Retinal pigment epithelial cell (primary cell): ENCODE measurements around the gene ARHGEF40.

ENCODE experiments used
- DNase-seq: peaks from one replicate; pipeline ENCODE4 v3.0.0-alpha.2; 2010; ENCODE audit warnings: low read depth
- H3K4me3 ChIP-seq: 2 replicates; pipeline ENCODE4 v1.5.1; 2011; ENCODE audit warnings: mild to moderate bottlenecking, low read length, control low read depth, moderate library complexity
- CTCF ChIP-seq: conservative IDR thresholded peaks from 2 replicates; pipeline ENCODE4 v1.5.1; 2011; ENCODE audit warnings: low read depth, low read length, control low read depth, inconsistent platforms

ARHGEF40 gene

GRCh38 chr14:21109377-21110138, 39.5 kb downstream of the ARHGEF40 start:
- H3K4me3 ChIP-seq = no peak overlapping the region
- DNase-seq = no peak
- TF ChIP-seq CTCF = no peak

- DNase-seq = no peak
- no peak for TF ChIP-seq CTCF
- H3K4me3 ChIP-seq = no peak overlapping the region
Measured at GRCh38 chr14:21112255-21112654, 42.2 kb downstream of the ARHGEF40 start.

GRCh38 chr14:21113369-21113768, 43.3 kb downstream of the ARHGEF40 start:
- no peak overlapping the region for H3K4me3 ChIP-seq
- no peak for TF ChIP-seq CTCF
- no peak for DNase-seq

GRCh38 chr14:21118933-21119332, 48.8 kb downstream of the ARHGEF40 start:
- H3K4me3 ChIP-seq = no peak overlapping the region
- no peak for DNase-seq
- no peak for TF ChIP-seq CTCF

- H3K4me3 ChIP-seq = no peak overlapping the region
- TF ChIP-seq CTCF = no peak
- DNase-seq = no peak
Measured at GRCh38 chr14:21120686-21121085, 50.6 kb downstream of the ARHGEF40 start.

GRCh38 chr14:21121122-21121521, 51.0 kb downstream of the ARHGEF40 start:
- TF ChIP-seq CTCF = no peak
- H3K4me3 ChIP-seq = no peak overlapping the region
- no peak for DNase-seq

GRCh38 chr14:21123429-21123828, 53.3 kb downstream of the ARHGEF40 start:
- DNase-seq = no peak
- H3K4me3 ChIP-seq = no peak overlapping the region
- TF ChIP-seq CTCF = no peak
